Activated T-helper 9 cell treated with anti-CD3 and anti-CD28 coated beads, Interleukin-2, amount 50 U/mL, for 16 hours (primary cell): Measurements from ENCODE around the gene EVC2.
"Not testable (repeated sequence)": the region's sequence is repeated elsewhere in the genome, so short reads cannot be mapped to it uniquely, and the experiment has no call there.

Source experiments
- DNase-seq: peaks from one replicate; pipeline ENCODE4 v3.0.0-alpha.2; 2020; ENCODE audit warnings: low read depth

The EVC2 gene

GRCh38 chr4:5629542-5629941 lies 78.8 kb downstream of the EVC2 start:
- no peak for DNase-seq

GRCh38 chr4:5626913-5627312 lies 81.4 kb downstream of the EVC2 start:
- DNase-seq: no peak

GRCh38 chr4:5622596-5622995 lies 85.8 kb downstream of the EVC2 start:
- no peak for DNase-seq

- no peak for DNase-seq
Observed at GRCh38 chr4:5619913-5620625, 88.3 kb downstream of the EVC2 start.

- DNase-seq: no peak
Observed at GRCh38 chr4:5618051-5618960, 90.1 kb downstream of the EVC2 start.

GRCh38 chr4:5616331-5616950 lies 91.9 kb downstream of the EVC2 start:
- no peak for DNase-seq

GRCh38 chr4:5615496-5616075 lies 92.8 kb downstream of the EVC2 start:
- DNase-seq: no peak

- no peak for DNase-seq
Observed at GRCh38 chr4:5611750-5612149, 96.6 kb downstream of the EVC2 start.

- DNase-seq: no peak
Observed at GRCh38 chr4:5609306-5610007, 98.9 kb downstream of the EVC2 start.

- not testable (repeated sequence) for DNase-seq
Observed at GRCh38 chr4:5593828-5594227, 114.5 kb downstream of the EVC2 start.

- DNase-seq: no peak
Observed at GRCh38 chr4:5592272-5592671, 116.1 kb downstream of the EVC2 start.

- no peak for DNase-seq
Observed at GRCh38 chr4:5589495-5589894, 118.9 kb downstream of the EVC2 start.

GRCh38 chr4:5588046-5588445 lies 120.3 kb downstream of the EVC2 start:
- no peak for DNase-seq

- no peak for DNase-seq
Observed at GRCh38 chr4:5575941-5576340, 132.4 kb downstream of the EVC2 start.

- no peak for DNase-seq
Observed at GRCh38 chr4:5574386-5574785, 134.0 kb downstream of the EVC2 start.

GRCh38 chr4:5573965-5574364 lies 134.4 kb downstream of the EVC2 start:
- DNase-seq: no peak

- DNase-seq: no peak
Observed at GRCh38 chr4:5572751-5573150, 135.6 kb downstream of the EVC2 start.

- no peak for DNase-seq
Observed at GRCh38 chr4:5572114-5572513, 136.2 kb downstream of the EVC2 start.

GRCh38 chr4:5571646-5572045 lies 136.7 kb downstream of the EVC2 start:
- no peak for DNase-seq

GRCh38 chr4:5569451-5569850 lies 138.9 kb downstream of the EVC2 start:
- DNase-seq: no peak

GRCh38 chr4:5568931-5569330 lies 139.4 kb downstream of the EVC2 start:
- DNase-seq: no peak

- DNase-seq: no peak
Observed at GRCh38 chr4:5568336-5568735, 140.0 kb downstream of the EVC2 start.
